ENCODE data around the gene CEP192. TPM values are rescaled to one million over a fixed set of nuclear protein-coding genes. Genes with fewer than 3 reads are reported as not detected.

The CEP192 gene
- total RNA-seq, 4 donors from 2014 or later: 16.5 to 41.2 (median 30.0) TPM

- no peak for TF ChIP-seq EP300 (IDR thresholded peaks at IDR 0.05)
- TF ChIP-seq POLR2A (IDR thresholded peaks at IDR 0.05): no peak
- no peak for TF ChIP-seq CTCF (IDR thresholded peaks at IDR 0.05)
- Histone ChIP-seq H3K9me3 (peaks cover 0 to 25% (median 1%) of the 10 kb centered on the region in 4 donors), H3K4me3 (no peak overlapping the region), H3K4me1 (peaks cover 0 to 14% (median 0%) of the 10 kb centered on the region in 4 donors), H3K27me3 (peaks cover 0 to 16% of the 10 kb centered on the region in 2 donors), H3K27ac (no peak overlapping the region), H3K36me3 (no peaks in the 10 kb centered on the region)
- WGBS, 2 donors: 78 to 86% methylated on average over 12 of the region's 12 CpGs
- no peak for DNase-seq (ENCODE audit: low spot score in 2 of 2)
Measured at GRCh38 chr18:13139885-13140450, 148.8 kb downstream of the CEP192 start.

GRCh38 chr18:13141209-13141608 is 150.0 kb downstream of the CEP192 start:
- peaks cover 0 to 14% (median 0%) of the 10 kb centered on the region in 4 donors for H3K4me1 ChIP-seq
- peaks cover 0 to 10% of the 10 kb centered on the region in 2 donors for H3K27me3 ChIP-seq
- no peak overlapping the region for H3K27ac ChIP-seq
- H3K4me3 ChIP-seq: no peak overlapping the region
- 93 to 95% methylated on average over 6 of the region's 6 CpGs for WGBS, 2 donors
- DNase-seq (ENCODE audit: low spot score in 2 of 2): no peak
- H3K9me3 ChIP-seq: peaks cover 0 to 35% (median 1%) of the 10 kb centered on the region in 4 donors
- H3K36me3 ChIP-seq: no peaks in the 10 kb centered on the region
- TF ChIP-seq CTCF (IDR thresholded peaks at IDR 0.05): no peak
- no peak for TF ChIP-seq POLR2A (IDR thresholded peaks at IDR 0.05)
- no peak for TF ChIP-seq EP300 (IDR thresholded peaks at IDR 0.05)

- Histone ChIP-seq H3K4me3 (no peak overlapping the region), H3K27me3 (no peaks in the 10 kb centered on the region), H3K9me3 (peaks cover 0 to 39% (median 1%) of the 10 kb centered on the region in 4 donors), H3K36me3 (no peaks in the 10 kb centered on the region), H3K4me1 (no peaks in the 10 kb centered on the region), H3K27ac (no peak overlapping the region)
- WGBS, 2 donors: 85 to 88% methylated on average over 4 of the region's 4 CpGs
- DNase-seq (ENCODE audit: low spot score in 2 of 2): no peak
- no peak for TF ChIP-seq CTCF (IDR thresholded peaks at IDR 0.05)
Measured at GRCh38 chr18:13145636-13146190, 154.6 kb downstream of the CEP192 start.

- no peak for TF ChIP-seq POLR2A (IDR thresholded peaks at IDR 0.05)
- no peak for TF ChIP-seq CTCF (IDR thresholded peaks at IDR 0.05)
- no peak for TF ChIP-seq EP300 (IDR thresholded peaks at IDR 0.05)
- no peak for DNase-seq (ENCODE audit: low spot score in 2 of 2)
- Histone ChIP-seq H3K4me1 (no peaks in the 10 kb centered on the region), H3K9me3 (peaks cover 0 to 39% (median 1%) of the 10 kb centered on the region in 4 donors), H3K27ac (no peak overlapping the region), H3K4me3 (no peak overlapping the region), H3K36me3 (no peaks in the 10 kb centered on the region), H3K27me3 (no peaks in the 10 kb centered on the region)
- 38 to 39% methylated on average over 6 of the region's 6 CpGs for WGBS, 2 donors
Measured at GRCh38 chr18:13147130-13147529, 156.0 kb downstream of the CEP192 start.

- no peak for DNase-seq (ENCODE audit: low spot score in 2 of 2)
- Histone ChIP-seq H3K27me3 (no peaks in the 10 kb centered on the region), H3K9me3 (peaks cover 0 to 20% (median 0%) of the 10 kb centered on the region in 4 donors), H3K27ac (no peak overlapping the region), H3K4me3 (no peak overlapping the region), H3K4me1 (no peaks in the 10 kb centered on the region), H3K36me3 (no peaks in the 10 kb centered on the region)
- 75 to 76% methylated on average over 5 of the region's 5 CpGs for WGBS, 2 donors
- TF ChIP-seq CTCF (IDR thresholded peaks at IDR 0.05): no peak
- TF ChIP-seq EP300 (IDR thresholded peaks at IDR 0.05): no peak
- no peak for TF ChIP-seq POLR2A (IDR thresholded peaks at IDR 0.05)
Measured at GRCh38 chr18:13151656-13152055, 160.5 kb downstream of the CEP192 start.

All from tibial nerve (tissue), 4 donors.